RWPE1 (cell line): Measurements from ENCODE around the gene SPIRE2.
"Not testable (repeated sequence)": the region's sequence is repeated elsewhere in the genome, so short reads cannot be mapped to it uniquely, and the experiment has no call there.

Experiments
- CTCF ChIA-PET: fragments of 350-600 bp; sonication (Branson Sonifier 250); formaldehyde crosslinking; extraction: SDS; loops from one replicate; lab custom pipeline; 2021; lab: Yijun Ruan, JAX
- POLR2A ChIA-PET: fragments of 400-600 bp; formaldehyde crosslinking; extraction: SDS; loops from one replicate; lab custom pipeline; 2020; ENCODE audit warnings: antibody characterized with exemption; ENCODE audit not compliant: low non-redundant PET; lab: Yijun Ruan, JAX
- DNase-seq: peaks from one replicate; pipeline ENCODE4 v3.0.0; 2012; ENCODE audit warnings: low spot score
- H3K27ac ChIP-seq: fragments of 450-650 bp; 2 replicates; pipeline ENCODE4 v1.5.1; 2017
- CTCF ChIP-seq: fragments of 450-650 bp; conservative IDR thresholded peaks from 2 replicates; pipeline ENCODE4 v1.5.1; 2017; ENCODE audit warnings: low read depth, mild to moderate bottlenecking

Gene SPIRE2

GRCh38 chr16:89805136-89805905 lies 23.0 kb upstream of the SPIRE2 start:
- POLR2A ChIA-PET, result no interaction called here
- CTCF ChIA-PET, result no interaction called here
- no peak overlapping the region for H3K27ac ChIP-seq
- no peak for TF ChIP-seq CTCF
- DNase-seq, result no peak

- DNase-seq, H3K27ac ChIP-seq, POLR2A ChIA-PET: not testable (repeated sequence)
- CTCF ChIA-PET, result interaction anchor here (0.6 kb wide), 1 partner anchor 13 kb away, joined by 5 read pairs; no protein-coding TSS in a partner anchor
Measured at GRCh38 chr16:89806589-89807193, 21.6 kb upstream of the SPIRE2 start.

- DNase-seq, result no peak
- no peak for TF ChIP-seq CTCF
- POLR2A ChIA-PET, result no interaction called here
- H3K27ac ChIP-seq, result peak overlapping the region; percentile 5; the same call in 1 of the 2 replicates
- CTCF ChIA-PET, result no interaction called here
Measured at GRCh38 chr16:89808475-89808874, 19.8 kb upstream of the SPIRE2 start.

- DNase-seq, result no peak
- H3K27ac ChIP-seq, result peak overlapping the region; percentile 29; the same call in 1 of the 2 replicates
- TF ChIP-seq CTCF, result no peak
- ChIA-PET POLR2A (interaction anchor here (0.7 kb wide), 1 partner anchor 139 kb away, joined by 3 read pairs; no protein-coding TSS in a partner anchor), CTCF (interaction anchor here (0.6 kb wide), 1 partner anchor 49 kb away, joined by 3 read pairs; no protein-coding TSS in a partner anchor)
Measured at GRCh38 chr16:89811321-89811720, 17.0 kb upstream of the SPIRE2 start.

GRCh38 chr16:89815639-89816348 lies 12.5 kb upstream of the SPIRE2 start:
- H3K27ac ChIP-seq, result peak overlapping the region; percentile 84
- TF ChIP-seq CTCF, result no peak
- CTCF ChIA-PET, result interaction anchor here (0.6 to 0.7 kb wide), 3 partner anchors 17 to 200 kb away, joined by 3 to 4 read pairs (median 3); no protein-coding TSS in a partner anchor
- POLR2A ChIA-PET, result interaction anchor here (0.8 kb wide), 1 partner anchor 25 kb away, joined by 9 read pairs; no protein-coding TSS in a partner anchor
- peak; percentile 23 for DNase-seq

GRCh38 chr16:89818851-89819403 lies 9.3 kb upstream of the SPIRE2 start:
- DNase-seq, CTCF ChIA-PET, H3K27ac ChIP-seq, POLR2A ChIA-PET: not testable (repeated sequence)

GRCh38 chr16:89819448-89819847 lies 8.8 kb upstream of the SPIRE2 start:
- POLR2A ChIA-PET, H3K27ac ChIP-seq, DNase-seq: not testable (repeated sequence)
- CTCF ChIA-PET, result interaction anchor here (0.7 kb wide), 1 partner anchor 279 kb away, joined by 3 read pairs; no protein-coding TSS in a partner anchor
